IPS-18c (cell line): ENCODE measurements around the gene DHRS2.
"Not testable (repeated sequence)": the region's sequence is repeated elsewhere in the genome, so short reads cannot be mapped to it uniquely, and the experiment has no call there.

Experiments used
- H3K4me3 ChIP-seq: 2 replicates; pipeline ENCODE4 v1.7.0; 2013; ENCODE audit warnings: low read depth, mild to moderate bottlenecking, low read length, moderate library complexity; ENCODE audit not compliant: insufficient read depth
- H3K9me3 ChIP-seq: one replicate; pipeline ENCODE4 v1.6.1; 2013; ENCODE audit warnings: mild to moderate bottlenecking, low read length, moderate library complexity; ENCODE audit not compliant: control insufficient read depth, insufficient read depth

The DHRS2 gene

GRCh38 chr14:23609411-23610089 is 26.6 kb upstream of the DHRS2 start:
- H3K9me3 ChIP-seq, H3K4me3 ChIP-seq: not testable (repeated sequence)

- no peaks in the 10 kb centered on the region for H3K9me3 ChIP-seq
- H3K4me3 ChIP-seq: no peak overlapping the region
Measured at GRCh38 chr14:23610090-23610814, 25.9 kb upstream of the DHRS2 start.

GRCh38 chr14:23610815-23611289 is 25.3 kb upstream of the DHRS2 start:
- Histone ChIP-seq H3K4me3 (no peak overlapping the region), H3K9me3 (no peaks in the 10 kb centered on the region)

GRCh38 chr14:23612354-23612732 is 23.8 kb upstream of the DHRS2 start:
- no peak overlapping the region for H3K4me3 ChIP-seq
- no peaks in the 10 kb centered on the region for H3K9me3 ChIP-seq

GRCh38 chr14:23612802-23613201 is 23.4 kb upstream of the DHRS2 start:
- Histone ChIP-seq H3K9me3 (no peaks in the 10 kb centered on the region), H3K4me3 (no peak overlapping the region)

GRCh38 chr14:23613242-23614070 is 22.7 kb upstream of the DHRS2 start:
- Histone ChIP-seq H3K4me3 (no peak overlapping the region), H3K9me3 (no peaks in the 10 kb centered on the region)

- no peak overlapping the region for H3K4me3 ChIP-seq
- no peaks in the 10 kb centered on the region for H3K9me3 ChIP-seq
Measured at GRCh38 chr14:23614395-23614828, 21.8 kb upstream of the DHRS2 start.

DNA sequence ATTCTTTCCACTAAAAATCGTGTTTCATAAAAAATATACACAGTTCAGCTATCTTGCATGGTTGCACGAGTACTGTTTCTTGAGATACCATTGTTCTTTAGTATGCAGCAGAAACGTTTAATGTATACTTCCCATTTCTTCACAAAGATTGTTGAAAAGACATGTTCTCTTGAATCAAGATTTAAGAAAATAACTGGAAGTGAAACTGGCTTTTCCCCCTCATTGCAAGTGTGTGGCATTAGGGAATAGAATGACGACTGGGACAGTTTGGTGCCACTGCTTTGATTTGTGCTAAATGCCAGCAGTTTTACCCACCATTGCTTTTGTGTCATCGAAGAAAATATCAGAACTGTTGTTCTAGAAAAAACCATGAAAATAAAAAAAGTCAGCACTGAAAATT is 20.3 kb upstream of the DHRS2 start:
- no peaks in the 10 kb centered on the region for H3K9me3 ChIP-seq
- H3K4me3 ChIP-seq: no peak overlapping the region

GRCh38 chr14:23617539-23617938 is 18.6 kb upstream of the DHRS2 start:
- H3K9me3 ChIP-seq: no peaks in the 10 kb centered on the region
- no peak overlapping the region for H3K4me3 ChIP-seq

- H3K4me3 ChIP-seq: no peak overlapping the region
- H3K9me3 ChIP-seq: peaks cover under 1% of the 10 kb centered on the region
Measured at GRCh38 chr14:23618415-23618988, 17.7 kb upstream of the DHRS2 start.

- H3K9me3 ChIP-seq: peaks cover 6% of the 10 kb centered on the region
- H3K4me3 ChIP-seq: no peak overlapping the region
Measured at GRCh38 chr14:23620177-23620702, 15.9 kb upstream of the DHRS2 start.

- Histone ChIP-seq H3K9me3 (peaks cover 6% of the 10 kb centered on the region), H3K4me3 (no peak overlapping the region)
Measured at GRCh38 chr14:23621204-23621931, 14.8 kb upstream of the DHRS2 start.

DNA sequence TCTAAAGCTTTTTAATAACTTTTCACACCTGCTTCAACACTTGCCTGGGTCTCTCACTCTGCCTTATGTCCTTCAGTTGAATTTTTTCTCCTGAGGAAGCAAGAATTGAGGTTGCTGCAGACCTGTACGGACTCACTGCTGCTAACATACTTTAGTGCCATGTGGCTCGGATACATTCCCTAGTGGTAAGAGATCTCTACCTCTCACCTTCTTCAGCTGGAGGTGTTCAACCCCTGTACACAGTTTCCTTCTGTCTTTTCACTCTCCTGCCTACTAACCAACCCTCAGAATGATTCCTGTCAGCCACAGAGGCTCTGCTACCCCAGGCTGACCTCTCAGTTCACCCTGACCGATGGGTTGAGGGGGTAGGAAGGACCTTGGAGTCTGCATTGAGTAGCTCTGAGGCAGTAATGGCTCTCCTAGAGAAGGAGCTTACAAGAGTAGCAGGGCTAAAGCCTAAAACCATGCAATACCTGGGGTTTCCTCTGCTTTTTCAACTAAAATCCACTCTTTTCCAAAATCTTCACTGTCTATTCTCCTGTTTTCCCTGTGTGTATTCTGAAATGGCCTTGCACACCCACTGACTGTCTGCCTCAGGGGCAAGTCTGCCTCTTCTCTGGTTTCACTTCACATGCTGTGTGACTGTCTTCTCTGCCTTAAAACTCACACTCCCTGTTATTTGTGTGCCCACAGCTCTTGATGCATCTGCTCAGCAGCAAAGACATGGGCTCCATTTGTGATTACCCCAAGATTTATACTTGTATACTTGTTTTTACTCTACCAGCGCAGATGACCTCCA is 14.0 kb upstream of the DHRS2 start:
- Histone ChIP-seq H3K4me3 (no peak overlapping the region), H3K9me3 (peaks cover 6% of the 10 kb centered on the region)

DNA sequence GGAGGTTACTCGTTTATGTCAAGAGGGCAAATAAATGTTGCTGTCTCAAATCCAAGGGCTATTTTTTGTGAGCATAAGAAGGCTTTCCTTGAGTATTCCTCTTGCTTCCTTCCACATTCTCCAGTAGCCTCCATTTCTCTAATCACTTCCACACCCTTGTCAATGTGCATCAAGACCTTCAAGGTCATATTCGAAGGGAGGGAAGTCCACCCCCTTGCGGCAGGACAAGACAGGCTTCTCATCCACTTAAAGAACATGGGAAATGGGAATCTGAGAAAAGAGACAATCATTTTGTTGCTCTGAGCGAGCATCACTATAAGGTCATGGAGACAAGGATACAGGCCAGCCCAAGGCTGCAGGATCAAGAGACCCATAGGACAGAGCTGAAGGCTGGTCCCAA is 13.2 kb upstream of the DHRS2 start:
- no peak overlapping the region for H3K4me3 ChIP-seq
- H3K9me3 ChIP-seq: peaks cover 9% of the 10 kb centered on the region

- peaks cover 9% of the 10 kb centered on the region for H3K9me3 ChIP-seq
- no peak overlapping the region for H3K4me3 ChIP-seq
Measured at GRCh38 chr14:23623962-23624361, 12.2 kb upstream of the DHRS2 start.

DNA sequence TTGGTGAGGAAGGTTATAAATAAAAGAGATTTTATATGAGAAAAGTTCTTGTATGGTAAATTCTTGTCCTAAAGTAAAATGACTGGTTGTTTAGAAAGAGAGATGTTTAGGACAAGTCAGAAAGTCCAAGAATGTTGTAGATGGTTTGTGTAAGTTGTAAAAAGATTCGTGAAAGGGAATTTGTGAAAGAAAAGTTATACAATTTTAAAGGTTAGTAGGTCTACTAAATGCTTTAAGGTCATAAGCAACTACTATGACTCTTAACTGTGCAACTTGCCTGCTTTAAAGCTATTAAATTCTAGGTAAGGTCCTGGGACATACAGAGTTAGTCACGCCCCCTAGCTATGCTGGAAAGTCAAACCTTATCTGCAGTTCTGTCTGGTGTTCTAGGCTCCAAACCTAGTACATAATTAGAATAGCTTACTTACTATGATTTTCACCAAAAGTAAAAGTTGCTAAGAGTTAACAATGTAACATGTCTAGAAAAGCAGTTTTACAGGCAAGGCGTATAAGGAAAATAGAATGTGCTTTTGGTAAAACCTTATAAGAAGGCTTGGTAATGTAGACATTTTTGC is 11.2 kb upstream of the DHRS2 start:
- Histone ChIP-seq H3K4me3 (no peak overlapping the region), H3K9me3 (peaks cover 9% of the 10 kb centered on the region)
